Measurements from ENCODE around the gene SGPP2.
A peak's percentile ranks its signal among the peaks of the same experiment; 100 is the strongest.
"Not testable (repeated sequence)": the region's sequence is repeated elsewhere in the genome, so short reads cannot be mapped to it uniquely, and the experiment has no call there.

Gene SGPP2, protein sequence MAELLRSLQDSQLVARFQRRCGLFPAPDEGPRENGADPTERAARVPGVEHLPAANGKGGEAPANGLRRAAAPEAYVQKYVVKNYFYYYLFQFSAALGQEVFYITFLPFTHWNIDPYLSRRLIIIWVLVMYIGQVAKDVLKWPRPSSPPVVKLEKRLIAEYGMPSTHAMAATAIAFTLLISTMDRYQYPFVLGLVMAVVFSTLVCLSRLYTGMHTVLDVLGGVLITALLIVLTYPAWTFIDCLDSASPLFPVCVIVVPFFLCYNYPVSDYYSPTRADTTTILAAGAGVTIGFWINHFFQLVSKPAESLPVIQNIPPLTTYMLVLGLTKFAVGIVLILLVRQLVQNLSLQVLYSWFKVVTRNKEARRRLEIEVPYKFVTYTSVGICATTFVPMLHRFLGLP

GRCh38 chr2:222424276-222424728 lies at the start of gene SGPP2:
Gene SGPP2 (plus strand): TSS chr2:222424543. CDS start chr2:222424603, 60 bp downstream.
- no peak for DNase-seq (ENCODE audit: low read depth)

GRCh38 chr2:222375798-222376197 lies 48.5 kb upstream of the SGPP2 start:
- DNase-seq (ENCODE audit: low read depth): no peak

DNA sequence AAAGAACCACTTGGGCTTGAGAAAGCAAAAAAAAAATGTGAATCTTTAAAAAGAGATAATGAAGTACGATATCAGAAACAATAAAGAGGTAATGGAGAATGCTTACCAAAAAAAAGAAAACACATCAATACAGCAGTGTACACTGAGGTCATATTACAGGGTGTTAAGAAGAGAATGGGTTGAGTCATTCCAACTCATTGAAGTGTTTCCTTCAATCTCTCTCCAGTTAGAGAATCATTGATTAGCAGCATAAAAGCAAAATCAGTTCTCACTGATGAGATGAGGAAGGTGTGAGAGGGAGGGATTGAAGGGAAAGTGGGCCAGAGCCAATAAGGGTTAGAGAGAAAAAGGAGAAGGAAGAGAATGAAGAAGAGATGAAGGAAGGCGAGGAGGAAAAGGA lies 43.9 kb upstream of the SGPP2 start:
- DNase-seq (ENCODE audit: low read depth): no peak

GRCh38 chr2:222381566-222381965 lies 42.8 kb upstream of the SGPP2 start:
- no peak for DNase-seq (ENCODE audit: low read depth)

DNA sequence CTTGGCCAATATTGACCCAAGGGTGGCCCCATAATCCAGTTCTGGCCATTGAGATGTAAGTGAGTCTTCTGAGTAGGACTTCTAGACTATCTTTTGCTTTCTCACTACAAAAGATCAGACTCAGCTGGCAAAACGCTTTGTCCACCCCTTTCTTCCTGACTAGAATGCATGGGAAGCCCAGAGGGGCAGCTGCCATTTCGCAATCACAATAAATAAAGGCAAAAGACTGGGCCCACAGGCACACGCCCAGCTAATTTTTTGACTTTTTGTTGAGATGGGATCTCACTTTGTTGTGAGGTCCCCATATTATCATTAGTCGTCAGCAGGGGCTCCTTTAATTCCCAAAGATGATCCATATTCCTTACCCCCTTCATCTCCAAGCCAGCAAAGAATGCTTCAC lies 41.1 kb upstream of the SGPP2 start:
- no peak for DNase-seq (ENCODE audit: low read depth)

DNA sequence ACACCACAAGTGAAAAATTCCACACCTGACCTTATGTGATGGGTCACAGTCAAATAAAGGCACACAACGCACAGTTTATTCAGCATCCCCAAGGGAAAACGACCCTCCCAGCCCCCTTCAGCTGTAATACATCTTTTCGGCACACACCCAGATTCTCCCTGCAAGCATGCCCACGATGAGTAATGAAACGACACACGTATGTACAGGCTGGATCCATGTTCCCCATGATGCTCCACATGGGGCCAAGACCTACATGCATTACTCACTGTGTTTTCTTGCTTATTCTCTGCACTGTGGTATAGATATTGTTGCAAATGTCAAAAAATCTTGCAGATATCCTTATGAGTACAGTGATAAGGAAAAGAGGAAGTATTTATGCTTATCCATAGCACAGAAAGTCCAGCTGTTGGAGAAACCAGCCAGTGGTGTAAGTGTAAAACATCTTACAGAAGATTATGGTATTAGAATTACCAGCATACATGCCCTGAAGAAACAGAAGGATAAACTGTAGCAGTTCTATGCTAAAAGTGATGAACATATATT lies 32.5 kb upstream of the SGPP2 start:
- DNase-seq (ENCODE audit: low read depth): no peak

DNA sequence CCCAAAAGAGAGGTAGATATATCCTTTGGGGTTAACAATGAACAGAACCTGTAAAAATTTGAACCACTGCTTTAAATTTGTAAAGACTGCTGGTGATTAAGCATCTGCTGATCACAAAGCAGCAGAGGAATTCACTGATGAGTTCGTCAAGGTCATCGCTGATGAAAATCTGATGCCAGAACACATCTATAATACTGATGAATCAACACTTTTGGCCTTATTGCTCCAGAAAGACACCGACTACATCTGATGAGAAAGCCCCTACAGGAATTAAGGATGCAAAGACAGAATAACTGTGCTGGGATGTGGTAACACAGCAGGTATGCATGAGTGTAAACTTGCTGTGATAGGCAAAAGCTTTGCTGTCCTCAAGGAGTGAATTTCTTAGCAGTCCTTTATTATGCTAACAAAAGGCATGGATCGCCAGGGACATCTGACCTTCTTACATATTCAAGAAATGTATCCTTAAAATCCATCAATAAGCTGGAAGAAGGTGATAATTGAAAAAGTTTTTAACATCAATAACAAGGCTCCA lies 30.5 kb upstream of the SGPP2 start:
- DNase-seq (ENCODE audit: low read depth): no peak

DNA sequence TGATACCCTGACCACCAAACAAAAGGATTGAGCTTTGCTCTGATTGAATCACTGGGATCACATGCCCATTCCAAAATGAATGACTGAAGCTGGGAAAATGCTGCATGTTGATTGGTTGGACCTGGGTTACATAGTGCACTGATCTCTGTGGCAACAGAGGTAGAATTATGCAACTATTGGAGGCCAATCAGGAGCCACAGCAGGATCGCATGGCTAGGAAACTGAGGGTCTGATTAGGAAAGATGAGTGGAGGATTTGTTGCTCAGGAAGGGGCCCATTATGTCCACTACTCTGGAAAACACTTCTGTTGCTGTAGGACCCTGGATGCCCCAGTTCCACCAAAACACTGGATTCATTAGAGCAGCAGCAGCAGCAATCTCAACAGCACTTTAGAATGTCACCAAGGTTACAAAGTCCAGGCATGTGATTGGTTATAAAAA lies 25.9 kb upstream of the SGPP2 start:
- DNase-seq (ENCODE audit: low read depth): no peak

GRCh38 chr2:222399038-222399783 lies 25.1 kb upstream of the SGPP2 start:
- no peak for DNase-seq (ENCODE audit: low read depth)

- no peak for DNase-seq (ENCODE audit: low read depth)
Measured at GRCh38 chr2:222404151-222404905, 20.0 kb upstream of the SGPP2 start.

- no peak for DNase-seq (ENCODE audit: low read depth)
Measured at GRCh38 chr2:222408684-222409083, 15.7 kb upstream of the SGPP2 start.

DNA sequence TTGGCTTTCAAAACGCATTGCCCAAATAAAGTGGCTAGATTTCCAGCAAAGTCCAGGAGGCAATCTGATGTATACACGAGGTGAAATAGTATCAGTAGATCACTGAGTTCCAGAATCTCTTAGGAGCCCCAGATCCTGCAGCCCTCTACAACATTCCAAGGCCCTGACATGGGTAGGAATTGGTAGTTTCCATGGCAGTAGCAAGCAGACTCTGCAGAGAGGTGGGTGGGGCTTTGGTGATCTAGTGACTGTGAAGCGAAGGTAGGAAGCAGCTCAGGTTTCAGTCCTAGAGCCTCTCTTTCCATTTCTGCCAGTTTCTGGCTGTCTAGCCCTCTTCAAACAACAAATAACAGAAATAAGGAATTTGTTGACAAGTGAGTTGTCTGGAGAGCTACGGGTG lies 13.8 kb upstream of the SGPP2 start:
- DNase-seq (ENCODE audit: low read depth): no peak

- DNase-seq (ENCODE audit: low read depth): not testable (repeated sequence)
Measured at GRCh38 chr2:222412334-222412733, 12.0 kb upstream of the SGPP2 start.

DNA sequence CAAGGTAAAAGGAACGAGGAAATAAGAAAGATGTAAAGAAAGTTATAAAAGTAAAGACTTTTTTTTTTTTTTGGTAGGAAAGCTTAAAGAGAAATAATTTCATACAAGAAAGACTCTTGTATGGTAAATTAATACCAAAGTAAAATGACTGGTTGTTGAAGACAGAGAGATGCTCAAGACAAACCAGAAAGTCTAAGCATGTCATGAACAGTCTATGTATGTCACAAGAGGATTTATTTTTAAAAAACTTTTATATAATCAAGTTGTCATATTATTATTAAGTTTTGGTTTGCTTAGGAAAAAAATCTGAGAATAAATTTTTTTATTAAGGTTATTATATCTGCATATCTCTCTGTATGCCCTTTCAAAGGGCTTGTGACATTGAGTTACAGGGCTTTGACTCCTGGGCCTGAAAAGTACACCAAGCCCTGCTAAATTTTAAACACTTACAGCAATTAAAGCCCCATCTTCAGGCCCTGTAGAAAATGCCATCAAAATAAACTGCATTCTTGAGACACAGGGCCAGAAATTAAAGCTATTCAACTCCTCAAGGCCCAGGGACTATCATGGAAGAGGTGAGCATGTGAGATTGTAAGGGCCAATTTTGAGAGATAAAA lies 10.9 kb upstream of the SGPP2 start:
- no peak for DNase-seq (ENCODE audit: low read depth)

DNA sequence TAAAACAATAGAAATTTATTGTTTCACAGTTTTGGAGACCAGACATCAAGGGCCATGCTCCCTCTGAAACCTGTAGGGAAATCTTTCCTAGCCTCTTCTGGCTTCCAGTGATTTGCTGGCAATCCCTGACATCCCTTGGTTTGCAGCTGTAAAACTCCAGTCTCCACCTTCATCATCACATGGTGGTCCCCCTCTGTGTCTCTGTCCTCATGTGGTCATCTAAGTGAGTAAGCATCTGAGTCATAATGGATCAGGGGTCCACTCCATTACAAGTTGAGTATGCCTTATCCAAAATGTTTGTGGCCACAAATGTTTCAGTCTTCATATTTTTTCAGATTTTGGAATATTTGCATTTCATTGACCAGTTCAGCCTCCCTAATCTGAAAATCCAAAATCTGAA lies 5.6 kb upstream of the SGPP2 start:
- DNase-seq (ENCODE audit: low read depth): no peak

DNA sequence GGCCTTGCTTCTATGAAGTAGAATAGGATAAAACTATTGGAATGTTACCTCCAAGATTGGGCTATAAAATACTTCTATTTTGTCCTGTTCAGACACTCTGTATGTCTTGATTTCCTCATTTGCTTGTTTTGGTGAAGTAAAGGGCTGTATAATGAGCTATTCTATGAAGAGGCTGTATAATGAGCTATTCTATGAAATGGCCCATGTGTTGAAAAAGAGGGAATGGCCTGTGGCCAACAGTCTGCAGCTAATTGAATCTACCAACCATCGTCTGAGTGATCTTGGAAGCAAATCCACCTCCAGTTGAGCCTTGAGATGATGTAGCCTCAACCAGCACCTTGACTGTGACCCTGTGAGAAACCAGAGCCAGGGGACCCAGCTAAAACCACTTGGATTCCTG lies 3.8 kb upstream of the SGPP2 start:
- DNase-seq (ENCODE audit: low read depth): no peak

GRCh38 chr2:222421626-222422025 lies 2.7 kb upstream of the SGPP2 start:
- DNase-seq (ENCODE audit: low read depth): no peak

- no peak for DNase-seq (ENCODE audit: low read depth)
Measured at GRCh38 chr2:222423186-222423585, 1.2 kb upstream of the SGPP2 start.

GRCh38 chr2:222423632-222424275 lies 589 bp upstream of the SGPP2 start:
- peak; percentile 64 for DNase-seq (ENCODE audit: low read depth)

DNA sequence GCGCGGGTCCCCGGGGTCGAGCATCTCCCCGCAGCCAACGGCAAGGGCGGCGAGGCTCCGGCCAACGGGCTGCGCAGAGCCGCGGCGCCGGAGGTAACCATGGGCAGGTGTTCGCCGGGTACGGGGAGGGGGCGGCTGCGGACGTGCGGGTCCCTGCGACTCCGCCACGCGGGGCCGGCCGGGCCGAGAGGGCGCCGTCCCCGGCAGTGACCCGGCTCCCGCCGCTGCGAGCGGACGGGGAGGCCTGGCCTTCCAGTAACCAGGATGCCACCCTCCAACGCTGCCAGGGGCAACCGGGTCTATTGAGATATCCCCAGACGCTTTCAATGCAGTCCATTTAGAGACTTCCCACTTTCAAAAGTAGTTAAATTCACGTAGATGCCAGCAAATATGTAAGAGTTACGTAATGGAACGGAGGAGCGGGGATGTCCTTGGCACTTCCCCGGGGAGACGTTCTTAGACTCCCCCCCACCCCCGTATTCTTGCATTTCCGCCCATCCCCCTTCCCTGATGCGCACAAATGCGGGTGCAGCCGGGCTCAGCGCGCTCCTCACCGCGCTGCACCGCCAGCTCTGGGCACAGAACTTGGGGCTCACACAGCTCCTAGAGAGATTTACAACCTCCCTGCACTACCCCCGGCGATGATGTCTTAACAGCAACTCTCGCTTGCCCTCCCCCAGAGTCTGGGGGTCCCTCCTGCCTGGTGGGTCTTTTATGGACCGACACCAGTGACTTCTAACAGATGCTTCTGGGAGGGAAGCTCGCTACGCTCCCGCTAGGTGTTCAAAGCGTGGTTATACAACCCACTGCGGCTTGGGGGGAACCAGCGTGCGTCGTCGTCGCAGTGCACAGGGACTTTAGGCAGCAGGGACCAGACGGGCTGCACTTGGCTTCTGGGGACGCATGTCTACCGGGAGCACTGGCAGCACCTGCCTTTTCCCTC lies 657 bp downstream of the SGPP2 start:
- no peak for DNase-seq (ENCODE audit: low read depth)
